H1 (cell line): ENCODE measurements around the gene UBAP1L. TPM values are rescaled to one million over a fixed set of nuclear protein-coding genes. Genes with fewer than 3 reads are reported as not detected.

Experiments
- CHD7 ChIP-seq: fragments of 300-600 bp; sonication (generic); IDR thresholded peaks from 2 replicates; pipeline ENCODE4 v1.7.1; 2012; ENCODE audit warnings: low read length, moderate library complexity, mild to moderate bottlenecking, inconsistent platforms; ENCODE audit not compliant: insufficient replicate concordance
- CTCF ChIP-seq, 3 experiments: IDR thresholded peaks; 1 replicate in 2 of 3; 2 replicates in 1 of 3; pipeline versions ENCODE4 v1.5.1 to v1.6.1; 2011; ENCODE audit warnings: low read length in 3 of 3, mild to moderate bottlenecking in 3 of 3, inconsistent platforms in 2 of 3, low read depth in 1 of 3, moderate library complexity in 1 of 3; ENCODE audit not compliant: insufficient read depth in 1 of 3; ENCODE audit errors: control extremely low read depth in 1 of 3
- MAX ChIP-seq: IDR thresholded peaks from 2 replicates; pipeline ENCODE4 v1.6.1; 2012; ENCODE audit warnings: inconsistent platforms
- PHF8 ChIP-seq: fragments of 200-600 bp; sonication (generic); conservative IDR thresholded peaks from 2 replicates; pipeline ENCODE4 v1.7.1; 2012; ENCODE audit warnings: low read depth, mild to moderate bottlenecking, inconsistent platforms, low read length, moderate library complexity
- POLR2AphosphoS5 ChIP-seq: IDR thresholded peaks from 2 replicates; pipeline ENCODE4 v1.6.1; 2011; ENCODE audit warnings: low read depth, low read length
- polyA plus RNA-seq, 7 experiments: library from polyadenylated mRNA; depleted of rRNA in 3 of 7; stranded (reverse) in 5 of 7; unstranded in 2 of 7; fragments of >200 nt in 5 of 7; fragments of 200-250 nt in 2 of 7; gene quantifications; 1 replicate in 5 of 7; 2 replicates in 1 of 7; 4 replicates in 1 of 7; pipeline versions ENCODE4 v1.2.1 to v1.2.3, GENCODE V29; 2011 to 2013; ENCODE audit warnings: missing spikeins in 2 of 7, mixed read lengths in 2 of 7
- total RNA-seq: library from RNA; stranded (reverse); fragmentation: NEBNext Ultra II Directional; extraction: Animal tissue kit (Norgen Biotek cat#: 25700); gene quantifications from 2 replicates; pipeline ENCODE4 v1.2.1, GENCODE V29; 2021

The UBAP1L gene
- total and polyA plus RNA-seq, 2 of the 8 experiments (the other 6 are each of a cell fraction or from before 2014, with no cell fraction given): 0.67 to 1.7 TPM

- TF ChIP-seq CHD7 (no peak), PHF8 (no peak), POLR2AphosphoS5 (no peak), CTCF (IDR thresholded peaks at IDR 0.05; ENCODE audit: control extremely low read depth in 1 of 3, insufficient read depth in 1 of 3, low read depth in 1 of 3, low read length in 3 of 3) (peak; percentile 95 to 97 (median 97)), MAX (peak; percentile 39; the same call in 1 of the 2 replicates)
Observed at GRCh38 chr15:65054333-65055200, 60.4 kb downstream of the UBAP1L start (continued).
